HG02938 (cell line): ENCODE results near the gene UXS1.
"Not testable (repeated sequence)": the region's sequence is repeated elsewhere in the genome, so short reads cannot be mapped to it uniquely, and the experiment has no call there.

Experiments
- ATAC-seq: cut with Tn5 transposase; IDR thresholded peaks from one replicate; pipeline ENCODE4 v1.9.1; 2021; ENCODE audit warnings: mild to moderate bottlenecking, moderate library complexity; ENCODE audit not compliant: unreplicated experiment

UXS1 gene

DNA sequence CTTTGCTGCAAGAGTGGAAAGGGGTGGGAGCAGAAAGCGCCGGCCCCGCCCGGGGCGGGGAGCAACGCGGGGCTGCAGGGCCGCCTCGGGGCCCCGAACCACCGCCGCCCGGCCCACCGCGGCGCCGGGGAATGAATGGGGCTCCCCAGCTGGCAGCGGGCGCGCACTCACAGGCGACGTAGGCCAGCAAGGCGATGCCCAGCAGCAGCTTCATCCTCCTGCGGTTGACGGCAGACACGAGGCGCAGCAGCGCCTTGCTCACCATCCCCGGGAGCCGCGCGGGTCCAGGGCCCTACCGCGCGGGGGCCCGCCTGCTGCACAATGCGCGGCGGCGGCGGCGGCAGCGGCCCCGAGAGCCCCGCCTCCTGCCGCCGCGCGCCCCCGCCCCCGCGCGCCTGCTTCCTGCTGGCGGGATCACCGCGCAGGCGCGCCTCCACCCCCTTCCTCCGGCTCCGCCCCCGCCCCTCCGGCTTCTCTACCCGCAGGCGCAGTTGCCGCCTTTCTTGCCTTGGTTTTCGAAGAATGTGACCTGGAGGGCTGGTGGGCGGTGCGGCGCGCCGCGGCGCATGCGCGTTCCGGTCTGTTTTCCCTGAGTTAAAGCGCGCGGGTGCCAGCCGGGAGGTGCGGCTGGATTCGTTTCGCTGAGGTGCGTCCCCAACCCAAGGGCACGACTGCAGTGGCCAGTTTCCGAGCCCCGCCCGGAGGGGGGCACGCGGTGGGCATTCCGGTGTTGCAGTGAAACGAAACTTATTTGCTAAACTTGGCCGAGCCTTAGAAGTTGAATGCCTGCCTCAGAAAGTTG is at the start of gene UXS1:
Gene UXS1, minus strand, starts transcription at position 325 of the 802 bp plus-strand sequence. Its CDS starts 60 bp downstream, at position 265.
- peak; percentile 56 for ATAC-seq

- ATAC-seq, result not testable (repeated sequence)
Measured at GRCh38 chr2:106239491-106239890, 45.4 kb upstream of the UXS1 start.

GRCh38 chr2:106235392-106235791 is 41.3 kb upstream of the UXS1 start:
- not testable (repeated sequence) for ATAC-seq

GRCh38 chr2:106233350-106233706 is 39.2 kb upstream of the UXS1 start:
- ATAC-seq, result no peak

DNA sequence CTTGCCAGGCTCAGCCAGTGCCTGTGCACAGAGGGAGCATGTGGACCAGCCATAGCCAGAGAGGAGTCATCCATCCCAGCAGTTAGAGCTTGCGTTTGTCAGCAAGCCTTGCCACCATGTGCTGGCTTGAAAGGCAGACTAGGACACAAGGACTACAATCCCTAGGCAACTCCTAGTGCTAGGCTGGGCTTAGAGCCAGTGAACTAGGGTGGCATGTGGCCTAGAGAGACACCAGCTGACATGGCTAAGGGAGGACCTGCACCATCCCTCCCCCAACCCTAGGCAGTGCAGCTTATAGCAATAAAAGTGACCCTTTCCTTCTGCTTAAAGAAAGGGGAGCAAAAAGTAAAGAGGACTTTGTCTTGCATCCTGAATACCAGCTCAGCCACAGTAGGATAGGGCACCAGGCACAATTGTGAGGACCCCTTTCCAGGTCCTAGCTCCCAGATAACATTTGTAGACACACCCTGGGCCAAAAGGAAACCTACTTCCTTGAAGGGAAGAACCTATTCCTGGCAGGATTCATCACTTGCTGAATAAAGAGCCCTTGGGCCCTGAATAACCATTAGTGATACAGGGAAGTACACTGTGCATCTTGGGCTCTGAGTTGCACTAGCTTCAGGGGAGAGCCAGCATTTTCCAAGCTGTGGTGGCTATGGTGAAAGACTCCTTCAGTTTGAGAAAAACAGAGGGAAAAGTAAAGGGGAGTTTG is 38.7 kb upstream of the UXS1 start:
- no peak for ATAC-seq

- no peak for ATAC-seq
Measured at GRCh38 chr2:106223347-106223746, 29.2 kb upstream of the UXS1 start.

GRCh38 chr2:106222057-106222456 is 28.0 kb upstream of the UXS1 start:
- not testable (repeated sequence) for ATAC-seq

GRCh38 chr2:106219813-106220212 is 25.7 kb upstream of the UXS1 start:
- no peak for ATAC-seq

GRCh38 chr2:106219157-106219556 is 25.1 kb upstream of the UXS1 start:
- not testable (repeated sequence) for ATAC-seq

GRCh38 chr2:106208874-106209273 is 14.8 kb upstream of the UXS1 start:
- ATAC-seq, result no peak

- ATAC-seq, result no peak
Measured at GRCh38 chr2:106208399-106208798, 14.3 kb upstream of the UXS1 start.

GRCh38 chr2:106207246-106207645 is 13.1 kb upstream of the UXS1 start:
- ATAC-seq, result no peak

DNA sequence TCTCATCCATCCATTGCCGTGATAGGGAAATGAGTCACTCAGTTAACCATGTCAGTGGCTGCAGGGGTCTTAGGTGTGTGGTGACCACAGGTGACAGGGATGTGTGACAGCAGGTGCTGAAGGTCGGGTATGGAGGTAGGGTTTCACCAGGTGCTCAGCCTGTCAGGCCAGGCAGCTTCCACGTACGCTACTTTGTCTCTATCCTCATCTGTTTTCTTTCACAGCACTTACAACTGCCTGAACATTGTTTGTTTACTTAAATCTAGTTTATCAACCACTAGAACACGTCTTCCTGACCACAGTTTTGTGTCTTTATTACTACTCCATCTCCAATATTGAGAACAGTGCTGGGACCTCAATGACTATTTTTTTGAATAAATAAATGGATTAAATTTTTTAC is 11.4 kb upstream of the UXS1 start:
- ATAC-seq, result no peak

DNA sequence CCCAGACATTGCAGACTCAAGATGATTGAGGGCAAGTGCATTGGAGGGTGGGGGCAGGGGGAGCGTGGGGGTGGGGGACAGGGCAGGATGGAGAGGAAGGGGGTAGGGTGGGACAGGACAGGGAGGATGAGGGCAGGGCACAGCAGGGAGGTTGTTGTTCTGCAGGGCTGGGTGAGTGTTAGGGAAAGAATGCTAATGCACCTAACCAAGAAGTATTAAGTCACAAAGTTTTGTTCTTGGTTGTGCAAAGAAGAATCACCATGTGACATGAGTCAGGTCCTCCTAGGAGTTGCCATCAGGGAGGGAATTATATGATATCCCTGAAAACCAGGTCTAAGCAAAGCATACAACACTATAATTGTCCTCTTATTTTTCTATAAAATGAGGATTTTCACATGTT is 10.4 kb upstream of the UXS1 start:
- ATAC-seq, result not testable (repeated sequence)

DNA sequence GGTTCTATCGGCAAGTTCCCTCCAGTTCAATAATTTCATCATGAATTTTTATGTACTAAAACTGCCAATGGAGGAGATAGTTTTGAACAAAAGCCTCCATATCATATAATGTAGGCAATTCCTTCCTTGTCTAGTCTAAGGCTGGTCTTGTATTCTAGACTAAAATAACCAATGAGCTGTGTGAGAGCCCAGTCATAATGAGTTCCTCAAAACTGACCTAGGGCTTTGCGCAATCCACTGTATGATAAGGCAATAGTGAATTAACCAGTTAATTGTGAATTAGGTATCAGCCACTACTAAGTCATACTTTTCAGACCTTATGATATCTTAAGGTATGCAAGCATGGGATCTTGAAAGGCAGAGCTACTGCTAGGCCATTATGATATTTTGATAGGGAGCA is 7.6 kb upstream of the UXS1 start:
- no peak for ATAC-seq

DNA sequence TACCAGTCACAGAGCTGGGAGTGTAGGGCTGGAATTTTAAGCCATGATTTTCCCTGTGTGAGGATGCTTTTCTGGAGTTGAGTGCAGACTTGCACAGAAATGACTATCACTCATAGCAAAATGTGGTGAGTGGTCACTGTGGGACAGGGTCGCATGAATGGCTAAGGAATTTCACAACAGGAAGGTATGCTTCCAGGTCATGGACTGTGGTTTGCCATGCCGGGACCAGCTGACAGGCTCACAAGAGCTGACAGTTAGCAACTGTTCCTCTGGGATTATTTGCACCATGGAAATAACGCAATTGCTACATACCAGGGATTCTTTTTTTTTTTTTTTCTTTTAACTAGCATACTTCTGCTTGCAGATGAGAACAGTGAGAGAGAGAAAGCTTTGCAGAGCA is 3.8 kb upstream of the UXS1 start:
- ATAC-seq, result no peak

- ATAC-seq, result no peak
Measured at GRCh38 chr2:106195981-106196380, 1.9 kb upstream of the UXS1 start.

GRCh38 chr2:106195456-106195855 is 1.4 kb upstream of the UXS1 start:
- ATAC-seq, result no peak

DNA sequence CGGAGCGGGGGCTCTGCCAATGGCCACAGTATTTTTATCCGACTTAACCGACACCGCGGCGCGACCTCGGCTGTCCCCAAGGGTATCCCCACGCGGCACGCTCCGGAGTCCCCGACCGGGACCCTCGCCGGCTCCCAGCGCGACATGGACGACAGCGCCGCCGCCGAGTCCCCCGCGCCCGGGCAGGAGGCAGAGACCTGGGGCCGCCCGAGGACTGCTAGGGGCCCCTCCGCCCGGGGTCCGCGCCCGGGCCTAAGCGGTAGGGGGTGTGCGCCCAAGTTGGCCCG is 468 bp downstream of the UXS1 start:
- peak; percentile 2 for ATAC-seq

DNA sequence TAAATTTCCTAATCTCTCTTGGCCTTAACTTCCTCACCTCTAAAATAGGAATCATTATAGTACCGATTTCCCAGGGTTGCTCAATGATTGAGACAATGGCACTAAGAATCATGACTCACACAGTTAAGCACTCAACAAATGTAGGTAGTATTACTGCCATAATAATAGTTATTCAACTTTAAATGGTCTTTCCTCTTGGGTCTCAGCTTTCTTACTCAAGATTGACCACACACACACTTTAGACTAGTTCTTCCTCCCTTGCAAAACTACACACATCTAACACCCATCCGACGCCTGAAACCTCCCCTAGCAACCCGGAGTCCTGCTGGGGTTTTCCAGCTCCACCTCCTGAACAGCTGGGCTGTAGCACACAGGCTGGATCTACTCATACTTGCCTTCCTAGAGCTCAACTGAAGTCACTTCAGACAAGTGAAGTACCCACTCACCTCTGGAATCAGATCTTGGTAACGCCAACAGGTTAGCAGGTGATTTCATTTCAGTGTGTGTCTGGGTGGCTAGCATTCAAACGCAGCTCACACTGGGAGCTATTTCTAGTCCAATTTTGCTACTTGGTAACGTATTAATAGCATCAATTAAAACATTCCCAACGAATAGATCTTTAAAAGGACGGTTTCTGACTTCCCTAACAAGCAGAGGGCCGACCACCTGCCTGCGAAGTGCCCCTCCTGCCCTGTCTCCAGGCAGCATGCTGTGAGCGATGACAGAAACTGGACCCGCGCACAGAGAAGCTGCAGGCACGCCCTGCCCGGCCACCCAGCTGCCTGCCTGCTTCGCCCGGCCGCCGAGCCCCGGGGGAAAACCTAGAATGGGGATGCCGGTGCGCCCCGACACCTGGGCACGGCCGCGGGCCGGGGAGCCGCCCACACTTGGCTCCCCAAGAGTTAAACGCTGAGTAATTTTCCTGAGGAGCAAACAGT is 1.1 kb downstream of the UXS1 start:
- ATAC-seq, result peak; percentile 53

GRCh38 chr2:106191511-106192016 is 2.5 kb downstream of the UXS1 start:
- no peak for ATAC-seq
